GM19099 (cell line): ENCODE results near the gene IKZF4.

ENCODE experiments used
- POLR2A ChIP-seq: IDR thresholded peaks from 3 replicates; pipeline ENCODE4 v1.6.1; 2011; ENCODE audit warnings: low read depth; ENCODE audit not compliant: insufficient read length; ENCODE audit errors: extremely low read depth

Gene IKZF4

DNA sequence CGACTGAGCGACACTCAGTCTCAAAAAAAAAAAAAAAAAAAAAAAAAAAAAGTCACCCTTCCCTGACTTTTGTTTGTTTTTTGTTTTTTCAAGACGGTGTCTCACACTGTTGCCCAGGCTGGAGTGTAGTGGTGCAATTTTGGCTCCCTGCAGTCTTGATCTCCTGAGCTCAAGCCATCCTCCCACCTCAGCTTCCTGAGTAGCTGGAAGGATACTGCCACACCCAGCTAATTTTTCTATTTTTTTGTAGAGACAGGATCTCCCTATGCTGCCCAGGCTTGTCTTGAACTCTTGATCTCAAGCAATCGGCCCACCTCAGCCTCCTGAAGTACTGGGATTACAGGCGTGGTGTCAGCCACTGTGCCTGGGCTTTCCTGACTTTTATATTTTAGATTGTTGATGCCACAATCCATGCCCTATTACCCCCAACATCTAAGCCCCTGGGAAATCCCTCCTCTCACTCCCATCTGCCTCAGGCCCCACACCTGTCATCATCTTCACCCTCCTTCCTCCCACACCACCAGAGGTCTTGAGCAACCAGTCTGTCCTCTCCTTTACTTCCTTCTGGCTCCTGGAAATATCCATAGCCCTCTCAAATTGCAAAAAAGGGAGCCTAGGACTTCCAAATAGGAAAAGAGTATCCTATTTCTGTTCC is 7.8 kb downstream of the IKZF4 start:
- no peak for TF ChIP-seq POLR2A

DNA sequence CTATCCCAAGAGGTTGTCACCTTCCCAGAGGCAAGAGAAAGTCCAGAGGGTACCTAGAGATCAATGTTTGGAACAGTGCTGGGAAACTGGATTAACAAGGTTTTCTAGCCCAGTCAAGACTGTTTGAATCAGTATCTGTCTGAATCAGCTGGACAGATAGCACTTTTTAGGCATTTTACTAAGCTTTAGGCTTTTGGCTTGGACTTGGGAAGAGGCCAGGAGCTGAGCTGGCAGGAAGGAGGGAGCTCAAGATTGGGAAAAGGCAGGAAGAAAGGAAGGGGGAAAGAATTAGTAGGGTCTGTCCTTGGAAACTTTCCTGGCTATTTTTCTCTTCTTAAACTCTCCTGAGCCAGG is 8.3 kb downstream of the IKZF4 start:
- TF ChIP-seq POLR2A, result no peak

DNA sequence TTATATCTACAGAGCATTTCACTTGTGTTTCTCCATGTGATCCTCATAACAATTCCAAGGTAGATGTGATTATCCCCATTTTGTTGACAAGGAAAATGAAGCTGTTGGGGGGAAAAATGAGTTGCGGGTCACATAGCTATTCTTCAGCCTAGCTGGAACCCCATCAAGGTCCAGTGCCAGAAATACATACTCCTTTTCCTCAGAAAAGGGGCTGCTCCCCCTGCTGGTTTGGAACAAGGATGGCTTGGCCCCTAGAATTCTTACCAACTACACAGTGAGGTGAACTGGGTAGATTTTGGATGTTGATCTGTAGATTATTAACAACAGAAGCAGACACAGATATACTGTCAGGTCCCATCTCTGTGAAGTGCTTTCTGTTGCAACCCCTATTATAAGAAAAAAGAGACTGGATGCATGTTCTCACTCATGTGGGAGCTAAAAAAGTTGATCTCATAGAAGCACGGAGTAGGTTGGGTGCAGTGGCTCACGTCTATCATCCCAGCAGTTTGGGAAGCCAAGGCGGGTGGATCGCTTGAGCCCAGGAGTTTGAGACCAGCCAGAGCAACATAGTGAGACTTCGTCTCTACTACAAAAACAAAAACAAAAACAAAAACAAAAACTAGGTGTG is 8.9 kb downstream of the IKZF4 start:
- no peak for TF ChIP-seq POLR2A

DNA sequence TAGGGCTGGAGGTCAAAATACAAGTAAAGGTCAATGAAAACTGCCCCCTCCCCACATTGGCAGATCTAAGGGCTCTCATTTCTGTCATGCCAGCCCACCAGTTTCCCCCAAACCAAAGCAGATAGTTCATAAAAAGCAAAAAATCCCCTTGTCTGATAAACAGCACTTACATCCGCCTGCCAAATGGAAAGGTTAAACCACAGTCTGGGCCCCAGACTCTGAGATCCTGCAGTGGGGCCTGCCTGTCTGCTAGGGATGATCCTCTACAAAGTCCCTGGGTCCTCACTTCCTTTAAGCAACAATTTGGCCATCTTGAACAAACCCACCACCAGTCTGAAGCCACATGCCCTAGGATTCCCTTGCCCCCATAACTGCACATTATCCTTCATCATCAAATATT is 11.1 kb downstream of the IKZF4 start:
- TF ChIP-seq POLR2A, result no peak

DNA sequence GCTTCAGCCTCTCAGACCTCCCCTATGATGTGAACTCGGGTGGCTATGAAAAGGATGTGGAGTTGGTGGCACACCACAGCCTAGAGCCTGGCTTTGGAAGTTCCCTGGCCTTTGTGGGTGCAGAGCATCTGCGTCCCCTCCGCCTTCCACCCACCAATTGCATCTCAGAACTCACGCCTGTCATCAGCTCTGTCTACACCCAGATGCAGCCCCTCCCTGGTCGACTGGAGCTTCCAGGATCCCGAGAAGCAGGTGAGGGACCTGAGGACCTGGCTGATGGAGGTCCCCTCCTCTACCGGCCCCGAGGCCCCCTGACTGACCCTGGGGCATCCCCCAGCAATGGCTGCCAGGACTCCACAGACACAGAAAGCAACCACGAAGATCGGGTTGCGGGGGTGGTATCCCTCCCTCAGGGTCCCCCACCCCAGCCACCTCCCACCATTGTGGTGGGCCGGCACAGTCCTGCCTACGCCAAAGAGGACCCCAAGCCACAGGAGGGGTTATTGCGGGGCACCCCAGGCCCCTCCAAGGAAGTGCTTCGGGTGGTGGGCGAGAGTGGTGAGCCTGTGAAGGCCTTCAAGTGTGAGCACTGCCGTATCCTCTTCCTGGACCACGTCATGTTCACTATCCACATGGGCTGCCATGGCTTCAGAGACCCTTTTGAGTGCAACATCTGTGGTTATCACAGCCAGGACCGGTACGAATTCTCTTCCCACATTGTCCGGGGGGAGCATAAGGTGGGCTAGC is 13.9 kb downstream of the IKZF4 start:
- TF ChIP-seq POLR2A, result no peak

DNA sequence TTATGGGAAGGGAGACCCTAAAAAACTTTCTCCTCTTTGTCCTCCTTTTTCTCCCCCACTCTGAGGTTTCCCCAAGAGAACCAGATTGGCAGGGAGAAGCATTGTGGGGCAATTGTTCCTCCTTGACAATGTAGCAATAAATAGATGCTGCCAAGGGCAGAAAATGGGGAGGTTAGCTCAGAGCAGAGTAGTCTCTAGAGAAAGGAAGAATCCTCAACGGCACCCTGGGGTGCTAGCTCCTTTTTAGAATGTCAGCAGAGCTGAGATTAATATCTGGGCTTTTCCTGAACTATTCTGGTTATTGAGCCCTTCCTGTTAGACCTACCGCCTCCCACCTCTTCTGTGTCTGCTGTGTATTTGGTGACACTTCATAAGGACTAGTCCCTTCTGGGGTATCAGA is 16.3 kb downstream of the IKZF4 start:
- TF ChIP-seq POLR2A, result no peak

DNA sequence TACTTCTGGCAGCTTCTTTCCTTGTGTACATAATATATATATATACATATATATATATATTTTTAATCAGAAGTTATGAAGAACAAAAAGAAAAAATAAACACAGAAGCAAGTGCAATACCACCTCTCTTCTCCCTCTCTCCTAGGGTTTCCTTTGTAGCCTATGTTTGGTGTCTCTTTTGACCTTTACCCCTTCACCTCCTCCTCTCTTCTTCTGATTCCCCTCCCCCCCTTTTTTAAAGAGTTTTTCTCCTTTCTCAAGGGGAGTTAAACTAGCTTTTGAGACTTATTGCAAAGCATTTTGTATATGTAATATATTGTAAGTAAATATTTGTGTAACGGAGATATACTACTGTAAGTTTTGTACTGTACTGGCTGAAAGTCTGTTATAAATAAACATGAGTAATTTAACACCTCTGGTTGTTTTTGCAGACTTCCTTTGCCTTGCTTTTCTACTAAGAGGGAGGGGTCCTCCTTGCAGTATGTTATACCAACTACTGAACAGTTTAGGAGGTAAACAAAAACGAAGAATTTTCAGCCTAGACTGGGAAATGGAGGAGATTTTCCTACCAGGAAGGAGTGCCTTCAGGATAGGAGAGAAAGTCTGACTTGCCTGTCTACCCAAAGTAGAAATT is 17.3 kb downstream of the IKZF4 start:
- TF ChIP-seq POLR2A, result no peak

DNA sequence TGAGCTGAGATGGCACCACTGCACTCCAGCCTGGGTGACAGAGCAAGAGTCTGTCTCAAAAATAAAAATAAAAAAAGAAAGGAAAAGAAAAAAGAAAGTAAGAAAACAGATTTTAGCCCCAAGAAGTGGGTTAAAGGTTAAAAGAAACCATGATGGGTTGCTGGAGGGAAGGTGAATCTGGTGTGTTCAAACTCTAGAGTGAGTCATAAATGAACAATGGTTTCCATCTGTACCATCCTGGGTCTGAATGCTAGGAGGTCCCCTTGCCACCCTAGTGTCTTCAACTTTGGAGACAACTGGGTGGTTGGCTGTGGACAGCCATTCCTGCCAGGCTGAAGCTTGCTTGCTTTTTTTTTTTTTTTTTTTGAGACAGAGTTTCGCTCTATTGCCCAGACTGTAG is 19.3 kb downstream of the IKZF4 start:
- TF ChIP-seq POLR2A, result no peak

DNA sequence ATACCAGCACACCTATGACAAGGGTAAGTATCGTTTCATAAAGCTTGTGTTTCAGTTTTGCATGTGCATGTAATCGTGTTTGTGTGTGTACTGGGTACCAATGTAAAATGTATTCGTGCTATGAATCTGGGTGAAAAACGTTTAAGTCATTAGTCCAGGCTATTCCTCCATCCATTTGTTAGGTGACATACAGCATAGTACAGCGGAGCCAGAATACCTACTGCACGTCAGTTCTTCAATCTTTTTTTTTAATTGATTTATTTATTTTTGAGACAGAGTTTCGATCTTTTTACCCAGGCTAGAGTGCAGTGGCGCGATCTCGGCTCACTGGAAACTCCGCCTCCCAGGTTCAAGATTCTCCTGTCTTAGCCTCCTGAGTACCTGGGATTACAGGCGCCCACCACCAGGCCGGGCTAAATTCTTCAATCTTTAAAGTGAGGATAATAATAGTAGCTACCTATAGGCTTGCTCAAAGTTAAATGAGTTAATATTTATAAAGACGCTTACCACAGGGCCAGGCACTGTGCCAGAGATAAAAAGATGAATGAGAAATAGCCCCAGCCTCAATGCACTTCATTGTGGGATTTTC is 20.2 kb downstream of the IKZF4 start:
- TF ChIP-seq POLR2A, result peak; percentile 15

DNA sequence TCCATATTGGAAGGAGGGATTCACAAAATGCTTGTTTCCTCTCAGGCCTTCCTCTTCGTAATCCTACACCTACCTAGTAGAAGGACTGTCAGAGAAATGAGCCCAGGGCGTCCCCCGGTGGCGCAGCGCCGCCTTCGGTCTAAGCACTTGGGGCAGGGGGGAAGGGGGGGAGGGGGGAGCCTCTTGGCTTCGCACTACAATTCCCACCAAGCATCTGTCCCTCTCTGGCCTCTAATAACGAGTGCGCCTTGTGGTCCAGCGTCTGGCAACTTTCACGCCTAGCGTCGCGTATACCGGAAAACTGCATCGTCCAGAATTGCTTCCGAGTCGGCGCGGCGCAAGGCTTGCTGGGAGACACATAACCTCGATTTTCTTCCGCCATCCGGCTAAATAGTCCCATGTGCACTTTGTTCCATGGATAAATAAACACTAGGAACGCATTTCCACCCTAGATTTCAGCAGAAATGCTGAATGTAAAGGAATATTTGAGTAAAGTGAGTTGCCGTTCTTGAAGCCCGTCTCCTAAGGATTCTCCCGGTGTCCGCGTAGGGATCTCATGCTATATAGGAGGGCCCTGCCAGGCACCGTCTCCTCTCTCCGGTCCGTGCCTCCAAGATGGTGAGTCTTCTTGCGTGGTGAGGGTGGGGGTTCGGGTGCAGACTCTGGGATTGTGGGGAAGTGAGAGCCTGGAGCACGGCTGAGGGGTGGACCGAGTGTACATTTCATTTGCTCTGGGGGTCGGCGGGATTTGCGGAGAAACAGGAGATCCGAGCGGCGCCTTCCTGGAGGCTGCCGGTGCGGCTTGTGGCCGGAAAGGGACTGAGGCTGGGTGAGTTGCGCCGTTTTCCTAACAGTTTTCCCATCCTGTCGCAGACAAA is 20.9 kb downstream of the IKZF4 start, which contains the start of gene RPS26:
TSS of gene RPS26 (plus strand) at position 367 of the 878 bp plus-strand sequence. CDS start at position 616, 249 bp downstream.
- TF ChIP-seq POLR2A, result peak; percentile 99

DNA sequence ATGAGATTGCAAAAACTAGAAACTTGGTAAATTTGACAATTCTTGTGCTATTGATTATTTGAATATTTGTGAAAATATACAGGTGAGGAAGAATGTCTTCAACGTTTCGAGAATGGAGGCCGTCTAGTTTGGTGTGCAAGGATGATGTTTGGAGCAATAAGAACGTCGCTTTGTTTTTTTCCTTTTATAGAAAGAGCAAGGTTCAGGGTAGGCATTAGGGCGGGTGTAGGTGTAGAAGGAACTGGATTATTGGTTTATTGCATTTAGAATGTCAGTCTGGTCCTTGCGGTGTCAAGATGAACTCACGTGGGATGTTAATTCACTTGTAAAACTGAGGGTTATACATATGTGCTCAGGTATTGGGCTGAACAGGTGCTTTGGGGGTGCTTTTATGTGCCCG is 22.0 kb downstream of the IKZF4 start:
- no peak for TF ChIP-seq POLR2A

DNA sequence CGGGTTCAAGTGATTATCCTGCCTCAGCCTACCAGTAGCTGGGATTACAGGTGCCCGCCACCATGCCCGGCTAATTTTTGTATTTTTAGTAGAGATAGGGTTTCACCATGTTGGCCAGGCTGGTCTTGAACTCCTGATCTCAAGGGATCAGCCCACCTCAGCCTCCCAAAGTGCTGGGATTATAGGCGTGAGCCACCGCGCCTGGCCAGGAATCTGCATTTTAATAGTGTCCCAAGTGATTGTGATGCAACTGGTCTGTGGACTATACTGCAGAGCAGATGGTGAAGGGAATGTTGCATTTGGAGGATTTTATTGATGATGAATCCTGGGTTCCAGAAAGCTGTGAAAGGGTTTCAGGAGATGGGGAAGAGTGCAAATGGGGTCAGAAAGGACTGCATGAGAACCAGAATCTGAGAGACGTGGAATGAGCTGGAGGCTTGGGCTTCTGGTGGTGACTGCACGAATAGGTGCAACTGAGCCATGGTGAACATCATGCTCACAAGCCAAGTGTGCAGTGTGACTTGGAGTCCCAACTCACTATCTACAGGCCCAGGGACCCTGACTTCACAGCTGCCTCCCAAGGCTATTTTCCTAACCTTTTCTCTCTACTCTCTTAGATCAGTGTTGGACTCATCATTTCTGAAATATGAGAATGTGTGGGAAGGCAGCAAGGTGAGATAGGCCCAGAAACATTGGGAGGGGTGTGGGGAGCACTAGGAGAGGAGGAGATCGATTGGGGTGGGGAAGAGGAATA is 25.4 kb downstream of the IKZF4 start:
- TF ChIP-seq POLR2A, result no peak

DNA sequence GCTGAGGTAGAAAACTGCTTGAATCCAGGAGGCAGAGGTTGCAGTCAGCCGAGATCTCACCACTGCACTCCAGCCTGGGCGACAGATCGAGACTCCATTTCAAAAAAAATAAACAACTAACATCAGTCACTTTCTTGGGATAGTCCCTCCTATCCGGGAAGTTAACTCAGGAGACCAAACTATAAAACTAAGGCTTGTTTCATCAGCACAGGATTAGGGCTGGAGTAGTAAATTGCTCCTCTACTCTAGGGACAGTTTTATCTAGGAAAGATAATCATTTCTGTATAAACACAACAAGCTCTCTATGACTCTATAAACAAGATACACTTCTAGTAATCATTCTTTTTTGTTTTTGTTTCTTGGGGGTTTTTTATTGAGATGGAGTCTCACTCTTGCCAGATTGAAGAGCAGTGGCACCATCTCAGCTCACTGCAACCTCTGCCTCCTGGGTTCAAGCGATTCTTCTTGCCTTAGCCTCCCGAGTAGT is 32.6 kb downstream of the IKZF4 start:
- TF ChIP-seq POLR2A, result no peak

DNA sequence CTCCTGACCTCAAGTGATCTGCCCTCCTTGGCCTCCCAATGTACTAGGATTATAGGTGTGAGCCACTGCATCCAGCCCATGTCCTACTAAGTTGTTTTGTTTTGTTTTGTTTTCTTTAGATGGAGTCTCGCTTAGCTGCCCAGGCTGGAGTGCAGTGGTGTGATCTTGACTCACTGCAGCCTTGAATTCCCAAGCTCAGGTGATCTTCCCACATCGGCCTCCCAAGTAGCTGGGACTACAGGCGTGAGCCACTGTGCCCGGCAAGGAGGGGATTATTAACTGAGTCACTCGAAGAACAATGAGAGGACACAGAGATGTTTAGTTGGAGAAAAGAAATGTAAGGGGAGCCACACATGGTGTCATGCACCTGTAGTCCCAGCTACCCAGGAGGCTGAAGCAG is 41.1 kb downstream of the IKZF4 start:
- TF ChIP-seq POLR2A, result no peak

DNA sequence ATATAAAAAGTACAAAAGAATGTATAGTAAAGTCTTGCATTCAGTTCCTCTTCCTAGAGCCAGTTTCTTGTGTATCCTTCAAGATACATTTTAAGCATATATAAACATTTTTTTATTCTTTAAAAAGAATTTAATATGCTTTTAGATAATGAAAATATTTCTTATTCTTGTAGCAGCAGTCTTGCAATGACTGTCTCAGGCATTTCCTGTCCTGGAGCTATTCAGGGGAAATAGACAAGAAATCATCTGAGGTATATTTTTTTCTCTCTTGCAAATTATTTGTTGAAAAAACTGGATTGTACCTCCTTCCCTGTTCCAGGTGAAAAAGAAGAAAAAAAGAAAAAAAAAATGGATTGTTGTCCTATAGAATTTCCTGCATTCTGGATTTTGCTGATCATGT is 42.2 kb downstream of the IKZF4 start:
- TF ChIP-seq POLR2A, result no peak
